NCI-H524 (cell line): ENCODE data around the gene RETNLB.

Experiments used
- DNase-seq, 2 experiments: peaks; one replicate each; lab custom pipeline; 2025; lab: John Stamatoyannopoulos, UW

RETNLB gene, protein sequence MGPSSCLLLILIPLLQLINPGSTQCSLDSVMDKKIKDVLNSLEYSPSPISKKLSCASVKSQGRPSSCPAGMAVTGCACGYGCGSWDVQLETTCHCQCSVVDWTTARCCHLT

DNA sequence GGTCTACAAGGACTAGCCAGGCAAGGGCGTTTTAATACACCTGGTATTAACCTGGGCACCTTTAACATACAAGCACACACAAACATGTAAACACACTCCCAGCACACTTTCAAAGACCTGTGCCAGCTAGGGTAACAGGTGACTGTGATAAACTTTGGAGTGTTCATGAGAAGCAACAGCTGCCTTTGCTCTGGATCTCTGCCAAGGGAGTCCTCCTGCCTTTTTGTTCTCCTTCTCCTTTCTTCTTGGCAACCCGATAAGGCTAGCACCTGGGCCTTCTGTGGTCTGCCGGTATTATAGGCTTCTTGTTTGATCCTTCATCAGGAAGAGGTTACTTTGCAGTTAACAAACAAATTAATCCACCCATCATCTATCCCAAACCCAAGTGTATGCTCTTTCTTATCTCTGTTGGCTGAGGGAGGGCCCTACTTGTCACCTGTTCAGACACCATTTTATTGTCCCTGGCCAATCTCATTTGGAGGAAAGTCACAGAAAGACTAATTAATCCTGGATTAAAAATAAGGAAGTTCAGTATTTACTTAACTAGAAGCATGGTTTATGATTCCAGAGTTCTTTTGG lies at the start of gene RETNLB:
Gene RETNLB (minus strand): TSS at position 7 of the 579 bp plus-strand sequence. CDS start 225 bp downstream, outside the sequence.
- peak; percentile 79 to 94 for DNase-seq

DNA sequence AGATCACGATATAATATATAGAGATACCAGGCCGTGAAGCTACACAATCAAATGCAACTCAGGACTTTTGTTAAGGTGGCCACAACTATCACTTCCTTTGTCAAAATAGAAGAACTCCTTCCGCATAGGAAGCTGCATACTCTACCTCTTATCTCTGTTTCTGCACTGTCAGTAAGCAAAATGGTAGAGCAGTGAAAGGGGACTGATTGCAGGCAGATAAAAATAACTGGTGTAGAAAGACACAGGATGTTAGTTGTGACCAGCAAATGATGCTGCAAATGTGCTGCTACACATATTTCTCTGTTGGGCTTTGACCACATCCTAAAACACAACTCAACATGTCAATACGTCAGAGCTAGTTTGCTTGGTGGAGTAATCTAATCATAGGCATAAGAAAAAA lies 49.1 kb upstream of the RETNLB start:
- no peak for DNase-seq

DNA sequence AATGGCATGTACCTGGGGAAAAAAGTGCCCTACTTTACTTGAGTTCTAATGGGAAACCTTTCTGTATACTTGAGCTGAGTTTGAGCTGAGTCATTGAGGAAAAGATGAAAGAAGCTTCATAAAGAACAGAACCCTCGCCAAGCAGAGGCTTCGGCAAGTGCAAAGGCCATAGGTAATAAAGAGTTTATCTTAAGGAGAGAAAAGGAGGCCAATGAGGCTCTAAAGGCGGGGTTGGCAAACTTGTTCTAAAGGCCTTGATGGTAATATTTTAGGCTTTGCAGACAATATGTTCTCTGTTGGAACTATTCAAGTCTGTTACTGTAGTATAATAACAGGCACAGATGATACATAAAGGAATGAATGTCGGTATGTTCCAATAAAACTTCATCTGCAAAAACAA lies 47.8 kb upstream of the RETNLB start:
- no peak for DNase-seq

DNA sequence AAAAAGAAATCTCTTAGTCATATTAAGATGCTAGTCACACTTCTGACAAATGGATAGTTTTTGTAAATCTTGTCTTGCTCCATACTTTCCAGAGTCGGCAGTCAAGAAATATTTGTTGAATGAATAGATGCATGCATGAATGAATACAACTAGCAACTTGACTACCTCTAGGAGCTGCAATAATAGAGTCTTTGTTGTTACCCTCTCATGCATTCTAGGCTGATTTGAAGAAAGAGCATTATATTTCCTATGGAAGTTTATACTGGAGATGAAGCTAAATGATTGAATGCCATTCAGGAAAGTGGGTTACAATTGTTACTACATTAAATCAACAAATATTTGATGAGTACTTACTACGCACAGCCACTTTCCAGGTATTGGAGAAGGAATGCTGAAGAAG lies 47.2 kb upstream of the RETNLB start:
- DNase-seq = no peak

DNA sequence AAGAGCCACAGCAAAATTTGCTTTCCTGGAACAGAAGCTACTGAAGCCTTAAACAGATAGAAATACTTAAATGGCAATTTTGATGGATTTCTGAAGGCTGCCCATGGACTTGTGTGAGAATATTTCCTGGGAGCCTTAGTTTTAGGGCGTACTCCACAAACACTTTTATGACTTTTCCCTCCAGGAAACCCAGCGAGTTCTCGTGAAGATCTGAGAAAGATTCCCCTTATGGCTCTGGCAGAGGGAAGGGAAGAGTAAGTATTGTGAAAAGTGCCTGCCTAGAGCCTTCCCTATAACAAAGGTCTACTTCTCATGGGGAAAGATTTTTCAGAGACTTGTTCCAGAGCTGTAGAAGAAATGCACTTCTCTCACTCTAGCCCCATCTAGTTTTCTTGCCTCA lies 34.3 kb upstream of the RETNLB start:
- no peak for DNase-seq

DNA sequence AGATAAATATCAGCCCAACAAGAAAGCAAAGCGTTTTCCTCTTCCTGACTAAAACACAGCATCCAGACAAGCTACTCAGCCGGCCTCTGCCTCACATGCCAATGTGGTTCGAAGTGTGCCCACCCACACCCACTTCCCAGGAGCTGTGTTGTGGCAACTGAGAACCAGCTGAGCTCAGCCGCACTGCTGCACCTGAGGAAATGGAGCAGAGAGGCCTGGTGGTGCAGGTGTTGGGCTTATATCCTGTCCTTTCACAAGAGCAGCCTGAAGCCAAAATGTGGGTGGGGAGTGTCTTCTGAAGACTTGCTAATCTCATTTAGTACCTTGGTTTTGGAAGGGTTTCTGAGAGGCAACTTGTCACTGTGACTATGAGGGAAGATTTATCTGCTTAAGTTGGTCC lies 23.0 kb upstream of the RETNLB start:
- no peak for DNase-seq

DNA sequence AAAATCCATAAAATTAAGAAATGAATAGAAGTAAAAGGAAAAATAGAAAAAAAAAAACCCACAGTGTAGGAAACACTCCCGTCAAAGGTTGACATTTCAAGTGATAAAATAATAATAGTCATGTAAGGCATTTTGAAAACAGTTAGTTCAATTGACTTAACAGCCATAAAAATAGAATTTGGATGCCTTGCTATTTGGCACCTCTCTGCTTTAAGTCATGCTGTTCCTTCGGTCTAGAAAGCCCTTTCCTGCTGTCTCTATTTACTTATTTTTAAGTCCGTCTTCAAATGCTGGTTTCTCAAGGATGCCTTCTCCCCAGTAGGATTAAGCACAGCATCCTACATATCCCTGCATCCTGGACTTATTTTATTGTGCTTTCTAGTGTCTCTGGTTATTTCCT lies 22.3 kb upstream of the RETNLB start:
- no peak for DNase-seq

DNA sequence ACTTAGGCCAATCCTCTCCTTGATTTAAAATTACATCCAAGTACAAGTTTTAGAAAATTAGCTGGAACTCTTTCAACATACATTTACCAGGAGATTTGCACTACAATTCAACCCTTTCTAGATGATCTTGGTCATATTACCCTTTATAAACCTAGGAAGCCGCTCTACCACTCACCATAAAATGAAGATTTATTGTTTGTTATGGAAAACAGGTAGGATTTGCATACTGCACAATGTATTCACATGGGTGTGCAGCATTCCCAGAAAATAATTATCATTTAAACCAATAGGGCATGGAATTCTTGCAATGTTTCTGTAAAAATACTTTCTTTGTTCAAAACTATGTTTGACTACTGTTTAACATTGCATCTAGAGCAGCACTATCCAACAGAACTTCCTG lies 18.4 kb upstream of the RETNLB start:
- DNase-seq = no peak

DNA sequence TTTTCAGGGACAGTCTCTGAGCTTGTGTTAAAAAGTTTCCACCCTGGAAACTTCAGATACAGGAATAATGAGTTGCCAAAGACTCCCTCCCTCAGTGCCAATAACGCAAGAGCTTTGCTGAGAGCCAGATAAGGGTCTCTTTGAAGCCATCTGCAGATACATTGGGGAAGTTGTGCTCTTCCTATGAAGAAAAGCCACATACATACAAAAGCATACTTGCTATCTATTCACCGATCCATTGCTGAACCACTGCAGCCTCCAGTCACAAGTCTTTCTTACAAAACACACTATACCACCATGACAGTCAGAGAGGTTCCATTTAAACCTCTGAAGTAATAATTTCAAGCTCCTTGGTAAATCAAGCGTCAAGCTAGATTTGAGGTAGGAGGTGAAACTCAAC lies 10.0 kb upstream of the RETNLB start:
- no peak for DNase-seq

DNA sequence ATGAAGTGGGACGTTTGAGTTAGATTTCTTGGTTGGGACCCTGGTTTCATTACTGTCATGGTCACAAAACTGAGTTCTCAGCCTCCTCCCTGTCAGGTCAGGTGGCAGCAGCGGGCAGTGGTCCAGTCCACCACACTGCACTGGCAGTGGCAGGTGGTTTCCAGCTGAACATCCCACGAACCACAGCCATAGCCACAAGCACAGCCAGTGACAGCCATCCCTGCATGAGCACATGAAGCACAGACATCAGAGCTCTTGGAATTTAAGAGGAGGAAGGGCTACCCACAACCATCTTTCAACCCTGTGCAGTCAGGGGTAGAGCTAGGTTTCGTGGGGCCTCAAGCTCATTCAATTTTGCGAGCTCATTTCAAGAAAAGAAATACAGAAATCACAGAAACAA lies 1.5 kb downstream of the RETNLB start:
- no peak for DNase-seq

DNA sequence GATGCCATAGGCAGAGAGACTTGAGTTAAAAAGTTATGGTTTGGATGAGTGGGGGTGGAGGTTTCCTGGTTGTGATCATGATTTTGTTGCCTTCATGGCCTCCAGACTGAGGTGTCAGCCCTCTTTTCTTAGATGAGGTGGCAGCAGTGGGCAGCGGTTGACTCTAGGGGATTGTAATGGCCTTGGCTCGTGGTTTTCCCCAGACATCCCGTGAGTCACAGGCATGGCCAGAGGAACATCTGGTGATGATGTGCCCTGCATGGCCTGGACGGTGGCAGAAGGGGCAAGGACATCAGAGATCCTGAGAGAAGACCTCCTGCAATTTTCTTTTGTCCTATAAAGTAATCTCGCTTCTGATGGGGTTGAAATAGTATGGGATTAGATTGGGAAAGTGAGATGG lies 12.4 kb downstream of the RETNLB start:
- no peak for DNase-seq

DNA sequence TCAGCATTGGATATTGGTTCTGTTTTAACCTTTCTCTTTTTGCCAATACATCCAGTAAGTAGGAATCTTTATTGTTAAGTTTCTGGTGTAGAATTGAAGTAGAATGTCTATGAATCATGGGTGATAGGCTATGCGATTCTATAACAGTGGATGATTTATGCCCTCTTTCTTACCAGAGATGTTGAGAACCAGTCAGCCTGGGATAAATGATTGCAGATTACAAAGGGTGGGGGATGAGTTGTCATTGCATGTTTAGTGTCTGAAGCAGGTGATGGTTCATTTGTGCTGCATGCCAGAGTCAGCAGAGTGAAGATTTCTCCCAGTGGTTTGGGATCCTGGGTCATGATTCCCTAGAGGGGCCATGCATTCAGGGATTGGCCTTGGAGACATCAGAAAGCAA lies 14.3 kb downstream of the RETNLB start:
- DNase-seq = no peak

DNA sequence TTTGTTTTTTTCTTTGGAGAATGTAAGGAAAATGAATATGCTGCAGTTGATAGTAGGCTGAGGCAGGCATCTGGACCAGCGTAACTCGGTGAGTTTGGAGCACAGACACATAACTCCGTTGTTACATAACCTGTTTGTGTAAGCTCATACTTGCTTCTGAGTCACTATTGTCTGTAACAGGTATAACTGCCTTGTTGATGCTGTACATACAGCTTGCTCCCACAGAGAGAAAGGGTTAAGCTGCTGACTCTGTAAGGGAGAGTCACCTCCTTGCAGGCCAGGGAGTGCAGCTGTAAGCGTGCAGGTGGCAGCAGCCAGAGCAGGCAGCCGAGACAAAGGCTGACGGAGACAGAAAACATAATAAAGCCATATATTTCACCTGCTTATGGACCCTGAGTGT lies 20.4 kb downstream of the RETNLB start:
- DNase-seq = no peak

DNA sequence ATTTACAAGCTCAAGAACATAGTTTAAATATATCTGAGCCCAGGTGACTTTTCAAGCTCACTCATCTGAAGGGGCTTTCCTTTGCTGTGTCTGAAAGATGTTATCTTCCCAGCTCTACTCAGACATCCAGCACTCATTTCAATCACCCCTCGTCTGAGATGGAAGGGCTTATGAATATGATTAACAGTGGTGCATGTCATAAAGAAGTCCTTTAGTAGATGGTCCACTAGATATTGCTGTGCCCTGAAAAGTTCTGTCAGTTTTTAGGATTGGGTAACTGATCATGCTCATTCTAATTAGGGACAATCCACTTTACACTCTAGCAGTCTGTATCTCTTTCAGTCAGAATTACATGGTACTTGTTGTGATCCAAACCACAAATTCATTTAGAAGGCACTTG lies 28.3 kb downstream of the RETNLB start:
- no peak for DNase-seq

DNA sequence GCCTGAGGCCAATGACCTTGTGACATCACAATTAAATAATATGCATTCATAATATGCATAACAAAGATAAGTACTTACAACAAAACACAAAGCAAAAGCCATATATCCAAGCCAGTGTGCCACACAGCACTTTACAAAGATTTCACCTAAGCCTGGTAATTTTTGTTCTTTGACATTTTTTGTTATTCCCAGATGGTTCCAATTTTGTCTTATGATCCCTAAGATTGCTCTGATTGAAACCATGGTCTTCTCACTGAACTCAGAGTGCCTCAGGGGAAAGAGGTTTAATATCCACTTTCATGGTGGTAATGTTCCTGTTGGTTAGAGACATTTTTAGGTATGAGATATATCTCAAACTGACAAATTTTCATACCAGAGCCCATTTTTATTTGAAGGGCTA lies 29.1 kb downstream of the RETNLB start:
- DNase-seq = no peak

DNA sequence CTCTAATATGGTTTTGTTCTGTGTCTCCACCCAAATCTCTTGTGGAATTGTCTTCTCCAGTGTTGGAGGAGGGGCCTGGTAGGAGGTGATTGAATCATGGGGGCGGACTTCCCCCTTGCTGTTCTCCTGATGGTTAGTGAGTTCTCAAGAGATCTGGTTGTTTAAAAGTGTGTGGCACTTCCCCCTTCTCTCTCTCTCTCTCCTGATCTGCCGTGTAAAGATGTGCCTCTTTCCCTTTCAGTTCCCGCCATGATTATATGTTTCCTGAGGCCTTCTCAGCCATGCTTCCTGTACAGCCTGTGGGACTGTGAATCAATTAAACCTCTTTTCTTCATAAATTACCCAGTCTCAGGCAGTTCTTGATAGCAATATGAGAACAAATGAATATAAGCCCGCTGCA lies 33.1 kb downstream of the RETNLB start:
- DNase-seq = no peak

DNA sequence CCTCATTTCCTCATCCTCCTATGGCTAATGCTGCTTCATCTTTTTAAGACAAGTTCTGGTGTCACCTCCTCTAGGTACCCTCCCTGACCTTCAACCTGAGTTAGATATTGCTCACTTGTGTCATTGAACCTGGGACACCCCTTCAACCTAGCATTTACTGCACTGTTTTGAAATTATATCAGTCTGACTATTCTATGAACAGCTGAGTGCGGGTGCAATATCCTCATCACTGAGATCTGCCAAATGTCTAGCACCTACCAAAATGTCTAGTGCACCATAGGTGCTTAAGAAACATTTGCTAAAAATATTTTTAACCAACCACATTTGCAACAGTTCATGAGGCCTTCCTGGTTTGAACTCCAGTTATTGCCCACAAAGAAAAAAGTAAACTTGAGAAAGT lies 34.5 kb downstream of the RETNLB start:
- no peak for DNase-seq

DNA sequence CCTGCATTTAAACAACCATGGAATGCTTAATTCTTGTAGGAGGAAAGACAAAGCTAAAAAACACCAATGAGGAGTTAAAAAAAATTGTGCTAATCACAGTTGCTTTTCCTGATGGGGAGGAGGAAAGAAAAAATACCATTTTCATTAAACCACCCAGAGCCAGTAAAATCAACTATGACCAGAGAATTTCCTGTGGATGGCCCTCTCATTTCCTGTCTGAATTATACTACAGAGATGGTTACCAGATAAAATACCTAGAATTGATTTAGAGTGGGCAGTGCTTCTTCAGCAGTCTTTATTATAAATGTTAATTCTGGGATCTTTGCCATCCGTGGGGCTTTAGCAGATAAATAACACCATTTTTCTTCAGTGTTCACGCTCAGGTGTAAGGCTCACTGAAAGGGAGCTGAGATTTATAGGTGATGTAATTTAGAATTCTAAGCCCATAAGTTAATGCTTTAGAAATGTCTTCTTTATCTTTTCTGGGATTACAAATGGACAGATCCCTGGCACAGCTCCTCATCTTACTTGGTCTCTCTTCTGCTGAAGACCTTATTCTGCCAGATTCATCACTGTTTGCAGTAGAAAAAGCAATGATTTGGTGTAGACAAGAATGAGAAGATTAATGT lies 37.9 kb downstream of the RETNLB start:
- no peak for DNase-seq

DNA sequence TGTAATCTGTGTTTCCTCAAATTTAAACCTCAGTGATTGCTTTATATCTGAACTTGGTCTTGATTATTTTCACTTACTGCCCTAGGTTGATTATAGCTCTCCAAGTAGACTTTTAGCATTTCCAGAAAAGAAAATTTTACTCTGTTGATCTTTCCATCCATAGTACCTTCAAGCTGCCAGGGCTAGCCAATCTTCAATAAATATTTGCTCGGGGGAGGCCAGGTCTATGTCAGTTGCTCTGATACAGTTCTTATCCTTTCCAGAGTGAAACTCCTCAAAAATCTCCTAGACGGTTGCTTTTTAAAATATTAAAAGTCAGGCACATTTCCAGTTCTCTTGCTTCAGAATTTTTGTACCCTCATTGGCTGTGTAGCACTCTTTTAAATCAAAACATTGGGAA lies 38.8 kb downstream of the RETNLB start:
- DNase-seq = no peak

DNA sequence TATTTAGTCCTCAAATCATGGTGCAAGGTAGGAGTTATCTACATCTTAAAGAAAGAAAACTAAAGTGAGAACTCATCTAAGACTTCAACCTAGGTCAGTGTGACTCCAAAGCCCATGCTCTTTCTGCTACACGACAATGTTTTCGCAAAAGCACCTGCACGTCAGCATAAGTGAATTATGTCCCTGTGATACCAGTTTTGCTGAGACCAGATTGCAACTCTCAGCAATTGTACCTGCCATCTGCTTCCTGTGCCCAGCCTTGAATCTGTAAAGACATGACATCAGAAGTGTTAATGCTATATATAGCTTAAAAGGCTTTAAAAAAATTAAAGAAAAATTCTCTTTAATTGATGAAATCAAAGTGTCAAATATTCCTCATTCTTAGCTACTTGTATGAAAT lies 43.4 kb downstream of the RETNLB start:
- DNase-seq = peak; percentile 7 to 84

DNA sequence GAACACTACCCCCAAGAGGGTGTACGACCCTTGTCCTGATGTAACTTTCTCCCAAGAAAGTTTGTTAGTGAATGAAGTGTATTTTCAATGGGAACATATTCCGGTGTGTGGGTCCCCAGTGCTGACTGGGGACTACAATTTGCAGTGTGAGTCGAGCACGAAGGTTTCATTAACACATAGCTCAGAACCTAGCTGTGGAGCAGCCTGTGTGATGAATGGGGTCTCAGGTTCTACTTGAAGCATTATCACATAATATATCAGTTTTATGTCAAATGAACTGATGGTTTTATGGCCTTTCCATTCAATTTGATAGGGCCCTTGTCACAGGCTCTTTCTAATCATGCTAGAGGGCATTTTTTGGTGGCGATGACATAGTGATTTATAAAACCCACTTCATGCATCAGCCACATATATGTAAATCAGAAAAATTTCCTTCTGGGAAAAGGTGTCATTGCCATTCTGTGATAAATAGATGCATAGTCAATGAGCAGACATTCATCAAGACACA lies 44.1 kb downstream of the RETNLB start:
- DNase-seq = no peak
